Measurements from ENCODE around the gene C12orf43. TPM values are rescaled to one million over a fixed set of nuclear protein-coding genes. Genes with fewer than 3 reads are reported as not detected.

Gene C12orf43
- total and polyA plus RNA-seq, 2 of the 4 experiments (the other 2 are of a cell fraction), result 12.5 to 13.5 TPM

DNA sequence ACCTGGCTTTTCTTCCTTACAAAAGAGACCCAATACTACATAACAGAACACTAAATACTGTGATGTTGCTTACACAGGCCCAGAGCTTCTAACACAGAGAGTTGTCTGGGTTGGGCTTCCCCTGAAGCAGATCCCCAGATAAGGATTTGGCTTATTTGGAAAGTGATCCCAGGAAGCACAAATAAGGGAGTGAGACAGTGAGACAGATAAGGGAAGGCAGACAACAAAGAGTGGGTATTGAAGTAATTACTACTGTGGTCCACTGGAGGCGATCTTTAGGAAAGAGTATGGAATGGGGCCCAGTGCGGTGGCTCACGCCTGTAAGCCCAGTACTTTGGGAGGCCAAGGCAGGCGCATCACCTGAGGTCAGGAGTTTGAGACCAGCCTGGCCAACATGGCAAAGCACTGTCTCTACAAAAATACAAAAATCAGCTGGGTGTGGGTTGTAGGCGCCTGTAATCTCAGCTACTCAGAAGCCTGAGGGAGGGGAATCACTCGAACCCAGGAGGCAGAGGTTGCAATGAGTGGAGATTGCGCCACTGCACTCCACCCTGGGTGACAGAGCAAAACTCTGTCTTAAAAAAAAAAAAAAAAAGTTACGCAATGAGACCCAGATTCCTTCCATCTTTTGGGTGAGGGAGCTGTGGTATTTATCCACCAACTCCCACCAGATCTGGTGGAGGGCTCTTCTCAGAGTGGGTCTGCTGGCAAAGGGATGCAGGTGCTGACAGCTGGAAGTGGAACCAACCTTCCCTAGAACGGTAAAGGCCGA is 10.2 kb upstream of the C12orf43 start:
- H4K20me1 ChIP-seq (ENCODE audit: insufficient read depth, low read length), result no peaks in the 10 kb centered on the region
- no peak overlapping the region for H3K4ac ChIP-seq (ENCODE audit: low read depth, low read length)
- no peaks in the 10 kb centered on the region for H3K79me1 ChIP-seq (ENCODE audit: low read depth in 1 of 2, low read length in 2 of 2)
- no peak overlapping the region for H2AFZ ChIP-seq (replicated peaks; ENCODE audit: low read length, poor library complexity)
- no peak overlapping the region for H2BK20ac ChIP-seq (ENCODE audit: low read depth, low read length)
- in situ Hi-C loops (cut with MboI; ENCODE audit: low sequenced_read_pairs), result no loop called here
- no peak overlapping the region for H3K14ac ChIP-seq (replicated peaks; ENCODE audit: low read depth, low read length)
- H3K9ac ChIP-seq (ENCODE audit: low read depth, low read length), result no peak overlapping the region
- no peak overlapping the region for H3K23ac ChIP-seq (ENCODE audit: low read depth, low read length)
- no peaks in the 10 kb centered on the region for H3K9me1 ChIP-seq (ENCODE audit: insufficient read depth, low read length)
- no peak overlapping the region for H2BK15ac ChIP-seq (ENCODE audit: low read depth, low read length)
- H3K27ac ChIP-seq (ENCODE audit: insufficient read depth, low read length), result no peak overlapping the region
- TF ChIP-seq MAZ (IDR thresholded peaks at IDR 0.05; ENCODE audit: borderline replicate concordance, low read depth, low read length) (no peak), CEBPB (IDR thresholded peaks at IDR 0.05; ENCODE audit: low read depth, low read length) (peak; percentile 73)
- no peak overlapping the region for H3K56ac ChIP-seq (ENCODE audit: extremely low read depth, insufficient read depth, low read length)
- ChIA-PET POLR2A (ENCODE audit: unreplicated experiment) (no interaction called here), CTCF (interaction anchor here (0.8 kb wide), 1 partner anchor 9 kb away, joined by 5 read pairs; no protein-coding TSS in a partner anchor)
- no peak overlapping the region for H3K18ac ChIP-seq (ENCODE audit: low read depth, low read length)
- ATAC-seq (ENCODE audit: low read depth), result no peak
- no peak overlapping the region for H4K5ac ChIP-seq (ENCODE audit: low read depth, low read length)
- no peaks in the 10 kb centered on the region for H3K9me3 ChIP-seq (ENCODE audit: control insufficient read depth, insufficient read depth, low read length)
- no peak overlapping the region for H4K91ac ChIP-seq (ENCODE audit: insufficient read depth, low read depth, low read length)
- no peak overlapping the region for H3K4me2 ChIP-seq (ENCODE audit: low read depth, low read length)
- peaks cover 15% of the 10 kb centered on the region for H3K27me3 ChIP-seq (ENCODE audit: control insufficient read depth, insufficient read depth, low read length)
- no peak overlapping the region for H2AK5ac ChIP-seq (ENCODE audit: low read depth, low read length)
- DNase-seq, result no peak
- H4K8ac ChIP-seq (ENCODE audit: low read depth in 2 of 2, low read length in 2 of 2), result no peak overlapping the region
- no TSS peak for BruUV-seq (replicated peaks)
- intact Hi-C loops (cut with micrococcal nuclease), result no loop called here
- no peaks in the 10 kb centered on the region for H3K4me1 ChIP-seq (ENCODE audit: control insufficient read depth, insufficient read depth, low read length)
- dilution Hi-C loops (cut with HindIII; ENCODE audit: low sequenced_read_pairs, unreplicated experiment), result no loop called here
- no CpG with 5 or more reads among the region's 10 CpGs for WGBS, 2 experiments (ENCODE audit: extremely low coverage in 2 of 2, insufficient read length in 1 of 2)
- no peak overlapping the region for H2BK120ac ChIP-seq (ENCODE audit: low read depth, low read length)
- no peak overlapping the region for H3K4me3 ChIP-seq (ENCODE audit: insufficient read depth, low read depth, low read length)
- H2BK5ac ChIP-seq (ENCODE audit: low read depth, low read length, poor library complexity, severe bottlenecking), result no peak overlapping the region
- H2AK9ac ChIP-seq (replicated peaks; ENCODE audit: low read depth, low read length, poor library complexity), result no peak overlapping the region
- H3K36me3 ChIP-seq (ENCODE audit: control insufficient read depth, insufficient read depth, low read length), result no peaks in the 10 kb centered on the region
